GM21528 (cell line): ENCODE results near the gene PROM1.

Source experiments
- ATAC-seq: cut with Tn5 transposase; IDR thresholded peaks from one replicate; pipeline ENCODE4 v1.9.1; 2021; ENCODE audit warnings: mild to moderate bottlenecking, moderate library complexity; ENCODE audit not compliant: unreplicated experiment, low FRiP score

PROM1 gene

DNA sequence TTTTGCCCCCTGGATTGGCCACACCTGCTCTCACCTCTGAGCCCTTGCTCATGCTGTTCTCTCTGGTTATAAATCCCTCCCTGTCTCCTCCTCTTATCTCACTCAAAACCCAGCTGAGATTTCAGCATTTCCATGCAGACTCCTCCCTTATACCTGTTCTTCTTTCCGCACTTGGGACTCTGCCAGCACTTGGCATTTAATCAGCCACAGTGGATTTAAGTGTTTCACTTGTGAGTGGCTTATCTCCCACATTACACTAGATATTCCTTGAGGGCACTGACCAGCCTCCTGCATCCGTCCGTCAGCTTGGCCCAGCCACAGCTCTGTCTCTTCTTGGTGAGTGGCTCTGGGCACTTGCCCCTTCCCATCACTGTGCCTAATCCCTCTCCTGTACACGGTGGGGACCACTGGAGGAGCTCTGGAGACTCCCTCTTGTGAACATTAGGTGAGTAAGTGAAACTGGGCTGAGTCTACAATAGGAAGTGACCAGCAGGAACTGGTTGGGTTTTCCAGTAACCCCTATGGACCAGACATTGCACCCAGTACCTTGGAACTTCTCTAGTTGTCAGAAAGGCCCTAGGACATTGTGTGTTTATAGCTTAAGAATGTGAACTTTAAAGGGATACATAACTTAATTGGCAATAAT is 165.2 kb downstream of the PROM1 start:
- no peak for ATAC-seq
